ENCODE measurements around the gene MPL. TPM values are rescaled to one million over a fixed set of nuclear protein-coding genes. Genes with fewer than 3 reads are reported as not detected.
A peak's percentile ranks its signal among the peaks of the same experiment; 100 is the strongest.

Gene MPL
- total and polyA plus RNA-seq, 10 of the 15 experiments (the other 5 are each of a cell fraction or from before 2014, with no cell fraction given) = not detected

DNA sequence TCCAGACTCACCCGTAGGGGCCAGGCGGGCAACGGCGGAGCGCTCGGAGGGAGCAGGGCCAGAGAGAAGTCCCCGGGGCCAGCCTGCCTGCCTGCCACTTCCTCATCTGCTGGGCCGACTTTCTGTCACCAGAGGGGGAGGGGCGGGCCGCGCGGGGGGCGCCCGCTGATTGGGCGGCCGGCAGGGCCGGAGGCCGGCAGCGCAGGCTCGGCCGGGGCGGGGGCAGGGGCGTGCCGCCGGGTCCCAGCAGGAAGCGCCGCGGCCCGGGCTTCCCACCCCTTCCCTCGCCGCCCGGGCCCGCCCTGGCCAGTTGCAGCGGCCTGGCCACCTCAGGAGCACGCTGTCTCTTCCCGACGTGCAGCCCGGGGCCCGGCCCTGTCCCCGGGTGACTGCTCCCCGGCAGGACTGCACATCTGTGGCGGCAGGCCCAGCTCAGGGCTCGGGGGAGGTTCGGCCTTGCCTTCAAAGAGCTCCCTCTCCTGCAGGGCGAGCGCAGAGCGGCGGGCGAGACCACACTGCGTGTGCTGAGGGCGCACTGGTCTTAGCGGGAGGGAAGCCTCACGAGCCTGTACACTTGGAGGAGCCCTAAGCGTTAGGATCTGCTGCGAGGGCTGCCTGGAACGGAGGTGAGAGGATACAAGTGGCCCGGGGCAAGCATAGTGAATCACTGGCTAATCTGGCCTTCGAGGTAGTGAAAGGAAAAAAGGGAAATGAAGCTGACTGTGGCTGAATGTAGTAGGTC is 30.5 kb downstream of the MPL start, which contains the start of gene ELOVL1 (continued):
- TF ChIP-seq, protein P1, sequence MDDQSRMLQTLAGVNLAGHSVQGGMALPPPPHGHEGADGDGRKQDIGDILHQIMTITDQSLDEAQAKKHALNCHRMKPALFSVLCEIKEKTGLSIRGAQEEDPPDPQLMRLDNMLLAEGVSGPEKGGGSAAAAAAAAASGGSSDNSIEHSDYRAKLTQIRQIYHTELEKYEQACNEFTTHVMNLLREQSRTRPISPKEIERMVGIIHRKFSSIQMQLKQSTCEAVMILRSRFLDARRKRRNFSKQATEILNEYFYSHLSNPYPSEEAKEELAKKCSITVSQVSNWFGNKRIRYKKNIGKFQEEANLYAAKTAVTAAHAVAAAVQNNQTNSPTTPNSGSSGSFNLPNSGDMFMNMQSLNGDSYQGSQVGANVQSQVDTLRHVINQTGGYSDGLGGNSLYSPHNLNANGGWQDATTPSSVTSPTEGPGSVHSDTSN (IDR thresholded peaks at IDR 0.05; ENCODE audit: insufficient replicate concordance, low read depth, low read length) = peak; percentile 22
- TF ChIP-seq SPI1 (IDR thresholded peaks at IDR 0.05; ENCODE audit: borderline replicate concordance, insufficient read depth, low read depth, low read length) (peak; percentile 89), NKRF (conservative IDR thresholded peaks at IDR 0.05) (peak; percentile 89), SIN3A (IDR thresholded peaks at IDR 0.05; ENCODE audit: low read depth, low read length) (0 out of 2 replicates have a peak, but pooled peaks have one; percentile 35), HCFC1 (IDR thresholded peaks at IDR 0.05; ENCODE audit: low read length) (no peak; the same call in 1 of the 2 replicates), ZNF622 (IDR thresholded peaks at IDR 0.05) (no peak), POLR2A (IDR thresholded peaks at IDR 0.05; ENCODE audit: low read depth, low read length) (peak; percentile 94), GATAD2B (conservative IDR thresholded peaks at IDR 0.05; ENCODE audit: low read depth) (peak; percentile 96), TAF1 (IDR thresholded peaks at IDR 0.05; ENCODE audit: borderline replicate concordance, low read depth, low read length) (peak; percentile 91; the same call in 1 of the 2 replicates), TARDBP (IDR thresholded peaks at IDR 0.05; ENCODE audit: borderline replicate concordance) (0 out of 2 replicates have a peak, but pooled peaks have one; percentile 26), FOS (IDR thresholded peaks at IDR 0.05; ENCODE audit: borderline replicate concordance, extremely low read depth, insufficient read length) (no peak), CTCF (IDR thresholded peaks at IDR 0.05 in 2 of 3, conservative IDR thresholded peaks at IDR 0.05 in 1 of 3; ENCODE audit: control insufficient read depth in 2 of 3, extremely low read depth in 1 of 3, insufficient read depth in 1 of 3, low read depth in 3 of 3, low read length in 3 of 3) (peak in 2 of 3 experiments; percentile 24 to 43; a peak in 4 of 6 replicates), PML (IDR thresholded peaks at IDR 0.05; ENCODE audit: low read length) (peak; percentile 66; the same call in 1 of the 2 replicates), MTA3 (IDR thresholded peaks at IDR 0.05; ENCODE audit: borderline replicate concordance, low read length) (no peak), SMC3 (IDR thresholded peaks at IDR 0.05; ENCODE audit: borderline replicate concordance, low read length) (peak; percentile 24; the same call in 1 of the 2 replicates), FOXK2 (IDR thresholded peaks at IDR 0.05) (no peak), PAX5 (IDR thresholded peaks at IDR 0.05; ENCODE audit: borderline replicate concordance, low read depth, low read length) (0 out of 2 replicates have a peak, but pooled peaks have one; percentile 20), NFIC (IDR thresholded peaks at IDR 0.05; ENCODE audit: low read depth, low read length) (no peak)
- TF ChIP-seq, protein P2, sequence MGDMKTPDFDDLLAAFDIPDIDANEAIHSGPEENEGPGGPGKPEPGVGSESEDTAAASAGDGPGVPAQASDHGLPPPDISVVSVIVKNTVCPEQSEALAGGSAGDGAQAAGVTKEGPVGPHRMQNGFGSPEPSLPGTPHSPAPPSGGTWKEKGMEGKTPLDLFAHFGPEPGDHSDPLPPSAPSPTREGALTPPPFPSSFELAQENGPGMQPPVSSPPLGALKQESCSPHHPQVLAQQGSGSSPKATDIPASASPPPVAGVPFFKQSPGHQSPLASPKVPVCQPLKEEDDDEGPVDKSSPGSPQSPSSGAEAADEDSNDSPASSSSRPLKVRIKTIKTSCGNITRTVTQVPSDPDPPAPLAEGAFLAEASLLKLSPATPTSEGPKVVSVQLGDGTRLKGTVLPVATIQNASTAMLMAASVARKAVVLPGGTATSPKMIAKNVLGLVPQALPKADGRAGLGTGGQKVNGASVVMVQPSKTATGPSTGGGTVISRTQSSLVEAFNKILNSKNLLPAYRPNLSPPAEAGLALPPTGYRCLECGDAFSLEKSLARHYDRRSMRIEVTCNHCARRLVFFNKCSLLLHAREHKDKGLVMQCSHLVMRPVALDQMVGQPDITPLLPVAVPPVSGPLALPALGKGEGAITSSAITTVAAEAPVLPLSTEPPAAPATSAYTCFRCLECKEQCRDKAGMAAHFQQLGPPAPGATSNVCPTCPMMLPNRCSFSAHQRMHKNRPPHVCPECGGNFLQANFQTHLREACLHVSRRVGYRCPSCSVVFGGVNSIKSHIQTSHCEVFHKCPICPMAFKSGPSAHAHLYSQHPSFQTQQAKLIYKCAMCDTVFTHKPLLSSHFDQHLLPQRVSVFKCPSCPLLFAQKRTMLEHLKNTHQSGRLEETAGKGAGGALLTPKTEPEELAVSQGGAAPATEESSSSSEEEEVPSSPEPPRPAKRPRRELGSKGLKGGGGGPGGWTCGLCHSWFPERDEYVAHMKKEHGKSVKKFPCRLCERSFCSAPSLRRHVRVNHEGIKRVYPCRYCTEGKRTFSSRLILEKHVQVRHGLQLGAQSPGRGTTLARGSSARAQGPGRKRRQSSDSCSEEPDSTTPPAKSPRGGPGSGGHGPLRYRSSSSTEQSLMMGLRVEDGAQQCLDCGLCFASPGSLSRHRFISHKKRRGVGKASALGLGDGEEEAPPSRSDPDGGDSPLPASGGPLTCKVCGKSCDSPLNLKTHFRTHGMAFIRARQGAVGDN (IDR thresholded peaks at IDR 0.05) = no peak
- TF ChIP-seq, protein P3, sequence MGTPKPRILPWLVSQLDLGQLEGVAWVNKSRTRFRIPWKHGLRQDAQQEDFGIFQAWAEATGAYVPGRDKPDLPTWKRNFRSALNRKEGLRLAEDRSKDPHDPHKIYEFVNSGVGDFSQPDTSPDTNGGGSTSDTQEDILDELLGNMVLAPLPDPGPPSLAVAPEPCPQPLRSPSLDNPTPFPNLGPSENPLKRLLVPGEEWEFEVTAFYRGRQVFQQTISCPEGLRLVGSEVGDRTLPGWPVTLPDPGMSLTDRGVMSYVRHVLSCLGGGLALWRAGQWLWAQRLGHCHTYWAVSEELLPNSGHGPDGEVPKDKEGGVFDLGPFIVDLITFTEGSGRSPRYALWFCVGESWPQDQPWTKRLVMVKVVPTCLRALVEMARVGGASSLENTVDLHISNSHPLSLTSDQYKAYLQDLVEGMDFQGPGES (IDR thresholded peaks at IDR 0.05) = 0 out of 2 replicates have a peak, but pooled peaks have one; percentile 10

Measured in GM12878 (cell line).